A549 (cell line): Measurements from ENCODE around the gene TEP1. TPM values are rescaled to one million over a fixed set of nuclear protein-coding genes. Genes with fewer than 3 reads are reported as not detected.

Source experiments
- ATAC-seq, 2 experiments: fragments of 200-7000 bp in 1 of 2; fragments of >200 bp in 1 of 2; cut with Nextera tagmentation in 1 of 2; cut with Tn5 transposase in 1 of 2; 3 replicates each; pipeline versions ENCODE4 v1.8.0 to v1.9.1; 2018 to 2020; ENCODE audit warnings: mild to moderate bottlenecking in 1 of 2, moderate library complexity in 1 of 2
- CTCF ChIA-PET: fragments of 300-600 bp; sonication (Branson Sonifier 250); formaldehyde crosslinking; extraction: SDS; loops from one replicate; lab custom pipeline; 2021; ENCODE audit warnings: antibody characterized with exemption, inconsistent platforms; lab: Yijun Ruan, JAX
- POLR2A ChIA-PET: fragments of 350-600 bp; formaldehyde crosslinking; extraction: SDS; loops from one replicate; lab custom pipeline; 2021; ENCODE audit warnings: antibody characterized with exemption, inconsistent platforms; lab: Yijun Ruan, JAX
- DNase-seq, 2 experiments: peaks; one replicate each; pipeline versions ENCODE4 v3.0.0 to v3.0.0-alpha.2; 2011 to 2016; ENCODE audit warnings: low read depth in 1 of 2, low spot score in 1 of 2
- FAIRE-seq: peaks from 2 replicates; lab custom pipeline; 2011; peaks lifted over from hg19 to GRCh38; lab: Jason Lieb, UNC
- H3K27ac ChIP-seq, 2 experiments: fragments of >200 bp; sonication (Bioruptor Twin); formaldehyde crosslinking; 3 replicates each; pipeline ENCODE4 v1.5.1; 2016 to 2017
- H3K4me1 ChIP-seq: fragments of >200 bp; sonication (Bioruptor Twin); formaldehyde crosslinking; 3 replicates; pipeline ENCODE4 v1.6.1; 2016
- H3K4me2 ChIP-seq: fragments of >200 bp; sonication (Bioruptor Twin); formaldehyde crosslinking; 3 replicates; pipeline ENCODE4 v1.6.1; 2016
- H3K4me3 ChIP-seq: fragments of >200 bp; sonication (Bioruptor Twin); formaldehyde crosslinking; 3 replicates; pipeline ENCODE4 v1.5.1; 2016
- H3K9me3 ChIP-seq: fragments of >200 bp; sonication (Bioruptor Twin); formaldehyde crosslinking; 3 replicates; pipeline ENCODE4 v1.6.1; 2016
- ATOH8 ChIP-seq: fragments of 250-450 bp; sonication (Bioruptor Pico); IDR thresholded peaks from 2 replicates; pipeline ENCODE4 v1.5.0; 2020; ENCODE audit warnings: low read depth, mild to moderate bottlenecking, moderate library complexity
- BCL3 ChIP-seq: fragments of >200 bp; sonication (Bioruptor Twin); formaldehyde crosslinking; IDR thresholded peaks from 3 replicates; pipeline ENCODE4 v1.6.1; 2016
- CHD4 ChIP-seq: fragments of 200-600 bp; sonication (generic); IDR thresholded peaks from 2 replicates; pipeline ENCODE4 v1.6.1; 2016; ENCODE audit warnings: antibody characterized with exemption, mild to moderate bottlenecking, borderline replicate concordance
- EHMT2 ChIP-seq: fragments of 200-600 bp; sonication (generic); IDR thresholded peaks from 2 replicates; pipeline ENCODE4 v1.6.1; 2016; ENCODE audit warnings: antibody characterized with exemption, low read depth, mild to moderate bottlenecking, moderate library complexity
- EP300 ChIP-seq, 2 experiments: fragments of >200 bp; sonication (Bioruptor Twin); formaldehyde crosslinking; IDR thresholded peaks; 2 replicates in 1 of 2; 3 replicates in 1 of 2; pipeline ENCODE4 v1.6.1; 2016 to 2017
- FOSL2 ChIP-seq, 2 experiments: fragments of 450-650 bp in 1 of 2; fragments of >200 bp in 1 of 2; sonication (Bioruptor Twin) in 1 of 2; formaldehyde crosslinking; IDR thresholded peaks; 2 replicates each; pipeline versions ENCODE4 v1.5.0 to v1.6.1; 2016 to 2020; ENCODE audit warnings: mild to moderate bottlenecking in 1 of 2, moderate library complexity in 1 of 2
- FOXS1 ChIP-seq: fragments of 250-450 bp; sonication (Bioruptor Pico); IDR thresholded peaks from 2 replicates; pipeline ENCODE4 v1.5.0; 2020; ENCODE audit warnings: mild to moderate bottlenecking, moderate library complexity
- HOXB5 ChIP-seq: fragments of 250-450 bp; sonication (Bioruptor Pico); IDR thresholded peaks from 2 replicates; pipeline ENCODE4 v1.5.0; 2020; ENCODE audit warnings: mild to moderate bottlenecking, moderate library complexity
- JUN ChIP-seq, 2 experiments: fragments of >200 bp; sonication (Bioruptor Twin); formaldehyde crosslinking; IDR thresholded peaks; 2 replicates in 1 of 2; 3 replicates in 1 of 2; pipeline ENCODE4 v1.6.1; 2016 to 2017
- JUNB ChIP-seq: fragments of >200 bp; sonication (Bioruptor Twin); formaldehyde crosslinking; IDR thresholded peaks from 2 replicates; pipeline ENCODE4 v1.6.1; 2016
- KDM1A ChIP-seq: fragments of 200-600 bp; sonication (generic); IDR thresholded peaks from 2 replicates; pipeline ENCODE4 v1.6.1; 2016; ENCODE audit warnings: low read depth, mild to moderate bottlenecking
- MAFK ChIP-seq: fragments of 450-650 bp; IDR thresholded peaks from 2 replicates; pipeline ENCODE4 v1.6.1; 2014; ENCODE audit not compliant: partially characterized antibody
- MAZ ChIP-seq: fragments of 150-350 bp; IDR thresholded peaks from 2 replicates; pipeline ENCODE4 v1.6.1; 2014; ENCODE audit warnings: antibody characterized with exemption, low read depth, low read length, borderline replicate concordance
- MYC ChIP-seq: IDR thresholded peaks from 2 replicates; pipeline ENCODE4 v1.6.1; 2012; ENCODE audit warnings: mild to moderate bottlenecking, inconsistent platforms, low read length, improper control_type of control experiment, borderline replicate concordance
- POLR2A ChIP-seq: IDR thresholded peaks from 2 replicates; pipeline ENCODE4 v1.6.1; 2012; ENCODE audit warnings: mild to moderate bottlenecking, low read length
- RAD21 ChIP-seq, 2 experiments: fragments of >200 bp in 1 of 2; sonication (Bioruptor Twin) in 1 of 2; formaldehyde crosslinking in 1 of 2; IDR thresholded peaks in 1 of 2; conservative IDR thresholded peaks in 1 of 2; 2 replicates in 1 of 2; 3 replicates in 1 of 2; pipeline ENCODE4 v1.6.1; 2012 to 2018; ENCODE audit warnings: inconsistent platforms in 1 of 2
- REST ChIP-seq: fragments of 200-600 bp; sonication (generic); IDR thresholded peaks from 2 replicates; pipeline ENCODE4 v1.6.1; 2016; ENCODE audit warnings: antibody characterized with exemption, mild to moderate bottlenecking, moderate library complexity
- TP53 ChIP-seq: fragments of 250-450 bp; sonication (Bioruptor Pico); IDR thresholded peaks from 2 replicates; pipeline ENCODE4 v1.5.0; 2021; ENCODE audit warnings: mild to moderate bottlenecking, moderate library complexity
- ZC3H11A ChIP-seq: fragments of 450-650 bp; IDR thresholded peaks from 2 replicates; pipeline ENCODE4 v1.6.1; 2014; ENCODE audit warnings: antibody characterized with exemption, mild to moderate bottlenecking
- ZFP36 ChIP-seq: fragments of 450-650 bp; IDR thresholded peaks from 2 replicates; pipeline ENCODE4 v1.6.1; 2014; ENCODE audit warnings: borderline replicate concordance; ENCODE audit not compliant: partially characterized antibody
- ZNF302 ChIP-seq: fragments of 250-450 bp; sonication (Bioruptor Pico); IDR thresholded peaks from 2 replicates; pipeline ENCODE4 v1.9.0; 2021; ENCODE audit warnings: inconsistent platforms, mild to moderate bottlenecking, moderate library complexity
- ZSCAN20 ChIP-seq: fragments of 250-450 bp; sonication (Bioruptor Pico); IDR thresholded peaks from 2 replicates; pipeline ENCODE4 v1.8.0; 2022; ENCODE audit warnings: mild to moderate bottlenecking, moderate library complexity
- WGBS: methylation state at CpG from one replicate; pipeline ENCODE4 v1.1.6; 2017; ENCODE audit errors: missing lambda C conversion rate; 5-methylcytosine and 5-hydroxymethylcytosine counted together
- polyA plus RNA-seq, 4 experiments: library from polyadenylated mRNA; depleted of rRNA in 3 of 4; stranded (reverse); fragments of >200 nt; fragmentation: RNase III in 1 of 4; extraction: RNeasy Plus Mini Kit Qiagen cat#74134 plus additional on column Dnase treatment in 1 of 4; gene quantifications; 2 replicates in 3 of 4; 3 replicates in 1 of 4; pipeline ENCODE4 v1.2.3, GENCODE V29; 2011 to 2017
- TF ChIP-seq, protein P1 (sequence below): IDR thresholded peaks from 2 replicates; pipeline ENCODE4 v1.6.1; 2012
- TF ChIP-seq, protein P2 (sequence below): fragments of 150-350 bp; IDR thresholded peaks from 2 replicates; pipeline ENCODE4 v1.6.1; 2014; ENCODE audit warnings: low read depth, mild to moderate bottlenecking, low read length

Gene TEP1
- polyA plus RNA-seq, 2 of the 4 experiments (the other 2 are of a cell fraction): 6.8 to 17.5 TPM

- Histone ChIP-seq H3K4me1 (no peaks in the 10 kb centered on the region), H3K27ac (no peak overlapping the region), H3K4me2 (no peak overlapping the region), H3K9me3 (no peaks in the 10 kb centered on the region), H3K4me3 (no peak overlapping the region)
- DNase-seq (no peak), FAIRE-seq (no peak), ATAC-seq (no peak)
- no peak for TF ChIP-seq MYC
- TF ChIP-seq, protein P1, sequence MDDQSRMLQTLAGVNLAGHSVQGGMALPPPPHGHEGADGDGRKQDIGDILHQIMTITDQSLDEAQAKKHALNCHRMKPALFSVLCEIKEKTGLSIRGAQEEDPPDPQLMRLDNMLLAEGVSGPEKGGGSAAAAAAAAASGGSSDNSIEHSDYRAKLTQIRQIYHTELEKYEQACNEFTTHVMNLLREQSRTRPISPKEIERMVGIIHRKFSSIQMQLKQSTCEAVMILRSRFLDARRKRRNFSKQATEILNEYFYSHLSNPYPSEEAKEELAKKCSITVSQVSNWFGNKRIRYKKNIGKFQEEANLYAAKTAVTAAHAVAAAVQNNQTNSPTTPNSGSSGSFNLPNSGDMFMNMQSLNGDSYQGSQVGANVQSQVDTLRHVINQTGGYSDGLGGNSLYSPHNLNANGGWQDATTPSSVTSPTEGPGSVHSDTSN: no peak
- TF ChIP-seq BCL3: no peak
- TF ChIP-seq REST: no peak
- TF ChIP-seq KDM1A: no peak
- TF ChIP-seq CHD4: no peak
- TF ChIP-seq POLR2A: no peak
- TF ChIP-seq HOXB5 (CRISPR knock-in tag): no peak
- TF ChIP-seq TP53 (CRISPR knock-in tag): no peak
- TF ChIP-seq MAFK: no peak
- ChIA-PET POLR2A (interaction anchor here (0.6 kb wide), 1 partner anchor 627 kb away, joined by 4 read pairs; no protein-coding TSS in a partner anchor), CTCF (no interaction called here)
- 93% methylated on average over 3 of the region's 3 CpGs for WGBS
Observed at GRCh38 chr14:20347747-20348146, 65.6 kb downstream of the TEP1 start.

DNA sequence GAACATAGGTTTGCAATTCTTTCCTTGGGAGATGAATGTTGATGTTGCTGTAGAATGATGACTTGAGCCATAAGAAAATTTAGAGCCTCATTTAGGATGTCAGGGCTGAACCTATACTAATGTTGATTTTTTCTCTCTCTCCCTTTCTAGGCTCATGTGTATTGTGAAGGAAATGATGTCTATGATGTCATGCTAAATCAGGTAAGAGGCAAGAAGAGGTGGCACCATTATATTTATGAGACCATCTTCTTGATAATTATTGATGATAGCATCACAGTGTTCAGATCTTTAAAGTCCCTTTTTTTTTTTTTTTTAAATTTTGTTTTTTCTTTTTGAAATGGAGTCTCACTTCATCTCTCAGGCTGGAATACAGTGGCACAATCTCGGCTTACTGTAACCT lies 66.6 kb downstream of the TEP1 start:
- ATAC-seq (no peak), FAIRE-seq (no peak), DNase-seq (no peak)
- H3K4me2 ChIP-seq: no peak overlapping the region
- H3K27ac ChIP-seq: no peak overlapping the region
- H3K4me3 ChIP-seq: no peak overlapping the region
- ChIA-PET CTCF (no interaction called here), POLR2A (no interaction called here)
- no peaks in the 10 kb centered on the region for H3K9me3 ChIP-seq
- H3K4me1 ChIP-seq: peaks cover 1% of the 10 kb centered on the region; the same call in 1 of the 3 replicates
- no peak for TF ChIP-seq ZSCAN20 (CRISPR knock-in tag)
- TF ChIP-seq, protein P2, sequence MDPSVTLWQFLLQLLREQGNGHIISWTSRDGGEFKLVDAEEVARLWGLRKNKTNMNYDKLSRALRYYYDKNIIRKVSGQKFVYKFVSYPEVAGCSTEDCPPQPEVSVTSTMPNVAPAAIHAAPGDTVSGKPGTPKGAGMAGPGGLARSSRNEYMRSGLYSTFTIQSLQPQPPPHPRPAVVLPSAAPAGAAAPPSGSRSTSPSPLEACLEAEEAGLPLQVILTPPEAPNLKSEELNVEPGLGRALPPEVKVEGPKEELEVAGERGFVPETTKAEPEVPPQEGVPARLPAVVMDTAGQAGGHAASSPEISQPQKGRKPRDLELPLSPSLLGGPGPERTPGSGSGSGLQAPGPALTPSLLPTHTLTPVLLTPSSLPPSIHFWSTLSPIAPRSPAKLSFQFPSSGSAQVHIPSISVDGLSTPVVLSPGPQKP: no peak
- no peak for TF ChIP-seq JUN (IDR thresholded peaks at IDR 0.05)
- TF ChIP-seq POLR2A: no peak
- TF ChIP-seq ZFP36: no peak
- no peak for TF ChIP-seq MAZ
- TF ChIP-seq EHMT2: no peak
- no peak for TF ChIP-seq RAD21 (conservative IDR thresholded peaks at IDR 0.05 in 1 of 2, IDR thresholded peaks at IDR 0.05 in 1 of 2)
- no peak for TF ChIP-seq HOXB5 (CRISPR knock-in tag)
- TF ChIP-seq ZNF302 (CRISPR knock-in tag): no peak
- TF ChIP-seq ZC3H11A: no peak
- TF ChIP-seq EP300 (IDR thresholded peaks at IDR 0.05): no peak
- no peak for TF ChIP-seq JUNB
- no peak for TF ChIP-seq FOSL2 (IDR thresholded peaks at IDR 0.05)
- TF ChIP-seq FOSL2 (CRISPR knock-in tag; IDR thresholded peaks at IDR 0.05): no peak
- TF ChIP-seq ATOH8 (CRISPR knock-in tag): no peak
- TF ChIP-seq MAFK: no peak
- TF ChIP-seq FOXS1 (CRISPR knock-in tag): no peak
- 95% methylated on average over 1 of the region's 1 CpG for WGBS
